HG02884 (cell line): ENCODE results near the gene ATG13.
"Not testable (repeated sequence)": the region's sequence is repeated elsewhere in the genome, so short reads cannot be mapped to it uniquely, and the experiment has no call there.

ENCODE experiments used
- ATAC-seq: cut with Tn5 transposase; IDR thresholded peaks from one replicate; pipeline ENCODE4 v1.9.1; 2021; ENCODE audit warnings: mild to moderate bottlenecking, moderate library complexity; ENCODE audit not compliant: unreplicated experiment

The ATG13 gene

DNA sequence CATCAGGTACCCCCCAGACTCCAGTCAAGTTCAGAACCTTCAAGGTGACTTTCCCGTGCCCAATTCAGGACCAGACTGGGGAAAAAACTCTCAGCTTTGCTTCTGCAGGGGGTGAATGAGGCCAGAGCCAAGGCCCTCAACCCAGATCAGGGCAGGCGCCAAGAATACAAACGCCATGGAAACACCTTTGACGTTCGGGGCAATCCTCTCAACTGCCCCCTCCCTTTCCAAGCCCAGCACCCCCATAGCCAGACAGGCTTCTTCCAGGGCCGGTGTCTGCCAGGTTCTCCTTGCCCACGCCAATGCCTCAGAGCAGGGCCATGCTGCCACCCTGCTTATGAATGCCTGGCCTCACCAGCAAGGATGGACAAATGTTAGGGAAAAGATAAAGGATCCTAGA is 77.3 kb downstream of the ATG13 start:
- ATAC-seq, result no peak

GRCh38 chr11:46695345-46696211 is 78.2 kb downstream of the ATG13 start:
- no peak for ATAC-seq

GRCh38 chr11:46696212-46696558 is 78.8 kb downstream of the ATG13 start:
- ATAC-seq, result no peak

GRCh38 chr11:46697303-46697702 is 80.0 kb downstream of the ATG13 start:
- no peak for ATAC-seq

GRCh38 chr11:46697723-46698122 is 80.4 kb downstream of the ATG13 start:
- no peak for ATAC-seq

- no peak for ATAC-seq
Measured at GRCh38 chr11:46698597-46698996, 81.2 kb downstream of the ATG13 start.

- peak; percentile 92 for ATAC-seq
Measured at GRCh38 chr11:46700241-46701077, 83.1 kb downstream of the ATG13 start, which contains the start of the genes ARHGAP1 and ZNF408. Gene ARHGAP1 (minus strand): TSS chr11:46700619. CDS start chr11:46696107, 4,512 bp downstream. Gene ZNF408 (plus strand): TSS chr11:46701031. CDS start chr11:46701048, 17 bp downstream.

GRCh38 chr11:46701078-46701654 is 83.8 kb downstream of the ATG13 start:
- peak; percentile 4 for ATAC-seq

DNA sequence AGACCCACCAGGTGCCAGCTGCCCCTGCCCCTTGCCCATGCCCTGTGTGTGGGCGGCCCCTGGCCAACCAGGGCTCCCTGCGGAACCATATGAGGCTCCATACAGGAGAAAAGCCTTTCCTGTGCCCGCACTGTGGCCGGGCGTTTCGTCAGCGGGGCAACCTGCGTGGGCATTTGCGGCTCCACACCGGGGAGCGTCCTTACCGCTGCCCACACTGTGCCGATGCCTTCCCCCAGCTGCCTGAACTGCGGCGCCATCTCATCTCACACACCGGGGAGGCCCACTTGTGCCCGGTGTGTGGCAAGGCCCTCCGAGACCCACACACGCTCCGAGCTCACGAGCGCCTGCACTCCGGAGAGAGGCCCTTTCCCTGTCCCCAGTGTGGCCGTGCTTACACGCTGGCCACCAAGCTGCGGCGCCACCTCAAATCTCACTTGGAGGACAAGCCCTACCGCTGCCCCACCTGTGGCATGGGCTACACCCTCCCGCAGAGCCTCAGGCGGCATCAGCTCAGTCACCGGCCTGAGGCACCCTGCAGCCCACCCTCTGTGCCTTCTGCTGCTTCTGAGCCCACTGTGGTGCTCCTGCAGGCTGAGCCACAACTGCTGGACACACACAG is 87.8 kb downstream of the ATG13 start:
- no peak for ATAC-seq

DNA sequence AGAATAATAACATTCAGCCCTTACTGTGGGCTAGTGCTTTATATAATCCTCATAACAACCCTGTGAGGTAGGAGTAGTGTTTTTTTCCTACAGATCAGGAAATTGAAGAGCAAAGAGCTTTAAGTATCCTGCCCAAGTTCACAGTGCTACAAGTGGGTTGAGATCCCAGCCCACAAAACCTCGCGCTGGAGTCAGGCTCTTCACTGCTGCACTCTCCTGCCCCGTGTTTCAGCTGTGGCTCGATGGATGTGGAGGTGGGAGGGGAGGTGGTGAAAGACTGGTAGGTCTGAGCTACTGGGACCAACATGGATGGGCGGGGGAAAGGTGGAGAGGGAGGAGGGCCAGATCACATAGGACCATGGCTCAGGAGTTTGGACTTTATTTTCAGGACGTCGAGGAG is 89.5 kb downstream of the ATG13 start:
- no peak for ATAC-seq

DNA sequence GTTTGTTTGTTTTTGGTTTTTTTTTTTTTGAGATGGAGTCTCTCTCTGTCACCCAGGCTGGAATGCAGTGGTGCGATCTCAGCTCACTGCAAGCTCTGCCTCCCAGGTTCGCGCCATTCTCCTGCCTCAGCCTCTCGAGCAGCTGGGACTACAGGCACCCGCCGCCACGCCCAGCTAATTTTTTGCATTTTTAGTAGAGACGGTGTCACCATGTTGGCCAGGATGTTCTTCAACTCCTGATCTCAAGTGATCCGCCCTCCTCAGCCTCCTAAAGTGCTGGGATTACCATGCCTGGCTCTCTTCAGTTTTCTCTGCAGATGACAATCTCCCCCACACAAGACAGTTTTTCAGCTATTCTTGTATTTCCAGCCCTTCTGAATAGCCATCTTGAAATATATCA is 92.0 kb downstream of the ATG13 start:
- not testable (repeated sequence) for ATAC-seq

- ATAC-seq, result no peak
Measured at GRCh38 chr11:46710821-46711269, 93.5 kb downstream of the ATG13 start.

DNA sequence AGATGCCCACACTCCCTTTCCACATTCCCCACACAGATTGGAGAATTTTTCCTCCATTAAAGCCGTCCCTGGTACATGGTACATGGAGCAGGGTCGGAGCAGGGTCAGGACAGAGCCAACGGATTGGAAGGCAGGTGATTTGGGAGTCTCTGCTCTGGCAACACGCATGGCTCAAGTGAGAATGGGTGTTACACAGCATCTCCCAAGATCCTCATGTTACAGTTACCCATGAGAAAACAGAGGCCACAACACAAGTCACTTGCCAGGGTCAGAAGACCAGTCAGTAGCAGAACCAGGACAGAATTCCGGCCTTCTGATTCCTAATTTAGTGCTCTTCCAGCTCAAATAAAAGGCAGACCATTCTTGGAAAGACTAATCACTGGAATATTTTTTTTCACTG is 94.0 kb downstream of the ATG13 start:
- ATAC-seq, result no peak

DNA sequence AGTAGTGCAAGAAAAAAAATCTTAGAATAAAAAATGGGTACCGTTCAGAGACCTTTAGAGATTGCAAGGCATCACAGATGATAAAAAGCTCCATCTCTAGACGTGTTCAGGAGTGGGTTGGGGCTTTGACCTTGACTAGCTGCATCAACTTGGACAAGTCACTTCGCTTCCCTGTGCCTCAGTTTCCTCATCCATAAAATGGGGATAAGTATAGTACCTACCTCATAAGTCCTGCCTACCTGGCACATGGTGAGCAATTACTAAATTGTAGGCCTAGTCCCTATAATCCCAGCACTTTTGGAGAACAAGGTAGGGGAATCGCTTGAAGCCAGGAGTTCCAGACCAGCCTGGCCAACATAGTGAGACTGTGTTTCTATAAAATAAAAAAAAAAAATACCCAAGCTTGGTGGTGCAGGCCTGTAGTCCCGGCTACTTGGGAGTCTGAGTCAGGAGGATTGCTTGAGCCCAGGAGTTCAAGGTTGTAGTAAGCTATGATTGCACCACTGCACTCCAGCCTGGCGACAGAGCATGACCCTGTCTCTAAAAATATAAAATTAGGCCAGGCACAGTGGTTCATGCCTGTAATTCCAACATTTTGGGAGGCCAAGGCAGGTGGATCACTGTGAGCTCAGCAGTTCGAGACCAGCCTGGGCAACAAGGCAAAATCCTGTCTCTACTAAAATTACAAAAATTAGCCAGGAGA is 95.7 kb downstream of the ATG13 start:
- ATAC-seq, result no peak

- not testable (repeated sequence) for ATAC-seq
Measured at GRCh38 chr11:46717825-46718154, 100.4 kb downstream of the ATG13 start.

DNA sequence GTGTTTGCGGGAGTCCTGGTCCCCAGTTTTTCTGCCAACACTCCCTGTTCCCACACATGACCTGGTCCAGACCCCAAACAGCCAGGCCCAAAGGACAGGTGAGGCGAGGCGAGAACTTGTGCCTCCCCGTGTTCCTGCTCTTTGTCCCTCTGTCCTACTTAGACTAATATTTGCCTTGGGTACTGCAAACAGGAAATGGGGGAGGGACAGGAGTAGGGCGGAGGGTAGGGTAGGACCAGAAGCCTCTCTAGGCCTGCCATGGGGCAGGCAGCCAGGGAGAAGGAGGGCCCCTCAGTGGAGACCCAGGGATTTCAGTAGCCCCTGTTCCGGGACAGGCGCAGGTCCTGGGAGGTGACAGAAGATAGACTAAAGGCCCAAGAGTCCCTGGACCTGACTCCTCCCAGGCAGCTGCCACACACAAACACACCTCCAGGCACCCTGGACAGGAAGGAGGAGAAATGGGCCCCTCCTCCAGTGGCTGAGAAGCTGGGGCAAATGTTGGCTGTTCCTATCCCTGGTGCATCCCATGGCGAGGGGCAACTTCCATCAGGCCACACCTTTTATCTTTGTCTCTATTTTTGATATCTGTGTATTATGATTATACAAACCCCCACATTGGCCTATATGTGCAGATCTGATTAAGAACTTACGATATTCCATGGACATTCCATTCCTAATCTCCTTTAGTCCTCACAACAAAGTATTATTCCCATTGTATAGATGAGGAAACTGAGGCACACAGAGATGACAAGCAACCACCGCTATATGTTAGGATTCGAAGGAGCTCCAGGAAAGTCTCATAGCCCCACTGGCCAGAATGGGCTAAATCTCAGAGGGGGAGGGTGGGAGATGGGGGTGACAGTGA is 101.0 kb downstream of the ATG13 start:
- ATAC-seq, result no peak

- no peak for ATAC-seq
Measured at GRCh38 chr11:46719048-46719542, 101.7 kb downstream of the ATG13 start, which contains the start of gene F2. Gene F2 (plus strand): TSS chr11:46719213. CDS start chr11:46719236, 23 bp downstream.

DNA sequence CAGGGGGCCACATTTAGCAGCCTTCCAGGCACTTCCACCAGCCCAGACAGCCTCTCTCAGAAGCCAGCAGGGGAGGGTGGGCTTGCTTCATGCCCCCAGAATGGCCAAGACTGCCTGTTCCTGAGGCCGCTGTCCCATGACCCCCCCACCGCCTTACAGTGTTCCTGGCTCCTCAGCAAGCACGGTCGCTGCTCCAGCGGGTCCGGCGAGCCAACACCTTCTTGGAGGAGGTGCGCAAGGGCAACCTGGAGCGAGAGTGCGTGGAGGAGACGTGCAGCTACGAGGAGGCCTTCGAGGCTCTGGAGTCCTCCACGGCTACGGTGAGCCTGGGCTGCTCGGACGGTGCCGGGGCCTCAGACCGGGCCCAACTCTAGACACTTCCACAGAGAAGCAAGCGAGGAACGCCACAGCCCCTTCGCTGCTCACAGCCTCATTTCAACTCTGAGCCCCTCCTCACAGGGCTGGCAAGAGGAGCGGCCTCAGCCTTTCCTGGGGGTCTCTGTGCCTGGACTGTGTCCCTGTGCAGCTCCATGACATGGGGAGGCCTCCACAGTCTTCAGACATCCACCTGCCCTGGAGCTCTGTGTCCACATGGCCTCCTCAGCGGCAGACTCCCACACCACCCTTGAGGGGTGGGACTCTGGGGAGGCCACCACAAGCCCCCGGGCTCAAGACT is 102.3 kb downstream of the ATG13 start:
- no peak for ATAC-seq

DNA sequence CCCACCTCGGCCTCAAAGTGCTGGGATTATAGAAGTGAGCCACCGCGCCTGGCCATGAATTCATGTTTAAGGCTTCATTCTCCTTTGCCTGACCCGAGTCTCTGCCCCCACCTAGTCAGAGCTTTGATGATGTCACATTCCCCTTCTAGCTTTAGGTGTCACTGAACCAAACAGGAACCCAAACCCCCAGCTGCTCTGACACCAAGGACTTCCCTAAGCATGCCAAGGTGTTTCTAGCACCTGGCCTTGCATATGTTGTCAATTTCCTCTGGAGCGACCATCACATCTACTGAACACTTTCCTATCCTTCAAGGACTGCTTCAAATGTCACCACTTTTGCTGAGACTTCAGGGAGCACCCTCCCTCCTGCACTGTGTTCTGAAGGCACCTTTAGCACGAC is 103.9 kb downstream of the ATG13 start:
- ATAC-seq, result no peak
